AG09319 (cell line): ENCODE data around the gene MT2A.

Source experiments
- DNase-seq: peaks from one replicate; pipeline ENCODE4 v3.0.0-alpha.2; 2010; ENCODE audit warnings: low read depth; ENCODE audit errors: extremely low read depth
- CTCF ChIP-seq: IDR thresholded peaks from 2 replicates; pipeline ENCODE4 v1.5.1; 2011; ENCODE audit warnings: low read depth, mild to moderate bottlenecking, inconsistent platforms, low read length, moderate library complexity

Gene MT2A

DNA sequence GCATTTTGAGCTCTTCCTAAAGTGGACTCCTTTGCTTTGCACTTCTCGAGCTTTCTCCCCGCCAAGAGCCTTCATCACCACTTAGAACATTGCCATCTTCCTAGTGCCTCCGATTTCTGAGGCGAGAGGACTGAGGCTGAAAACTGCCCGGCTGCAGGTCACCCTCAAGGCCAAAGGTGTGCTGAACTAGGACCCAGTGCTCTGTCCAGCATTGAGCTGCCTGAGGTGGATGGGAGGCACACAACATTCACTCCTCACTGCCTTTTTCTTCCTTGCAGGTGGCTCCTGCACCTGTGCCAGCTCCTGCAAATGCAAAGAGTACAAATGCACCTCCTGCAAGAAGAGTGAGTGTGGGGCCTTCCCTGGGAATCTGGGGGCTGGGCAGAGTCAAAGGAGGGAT is 35.4 kb downstream of the MT2A start:
- TF ChIP-seq CTCF: no peak
- DNase-seq: no peak

GRCh38 chr16:56645311-56645710 is 36.9 kb downstream of the MT2A start:
- no peak for TF ChIP-seq CTCF
- DNase-seq: no peak

DNA sequence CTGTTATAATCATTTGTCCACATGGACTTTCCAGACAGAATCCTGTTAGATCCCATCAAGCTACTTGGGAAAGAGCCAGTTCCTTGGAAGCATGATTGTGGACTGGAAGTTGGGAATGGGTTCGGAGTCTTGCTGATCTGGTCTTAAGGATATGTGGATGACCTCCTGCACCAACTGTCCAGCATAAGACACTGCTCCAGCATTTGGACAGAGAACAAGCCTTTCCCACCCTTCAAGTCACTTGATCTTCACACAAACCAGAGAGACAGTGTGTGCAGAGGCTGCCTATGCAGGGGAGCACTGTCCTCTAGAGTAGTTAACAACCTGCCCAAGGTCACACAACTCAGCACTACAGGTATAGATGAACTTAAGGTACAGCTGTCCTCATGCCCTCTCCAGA is 37.5 kb downstream of the MT2A start:
- DNase-seq: no peak
- no peak for TF ChIP-seq CTCF

- DNase-seq: no peak
- no peak for TF ChIP-seq CTCF
Measured at GRCh38 chr16:56647641-56648431, 39.5 kb downstream of the MT2A start.

DNA sequence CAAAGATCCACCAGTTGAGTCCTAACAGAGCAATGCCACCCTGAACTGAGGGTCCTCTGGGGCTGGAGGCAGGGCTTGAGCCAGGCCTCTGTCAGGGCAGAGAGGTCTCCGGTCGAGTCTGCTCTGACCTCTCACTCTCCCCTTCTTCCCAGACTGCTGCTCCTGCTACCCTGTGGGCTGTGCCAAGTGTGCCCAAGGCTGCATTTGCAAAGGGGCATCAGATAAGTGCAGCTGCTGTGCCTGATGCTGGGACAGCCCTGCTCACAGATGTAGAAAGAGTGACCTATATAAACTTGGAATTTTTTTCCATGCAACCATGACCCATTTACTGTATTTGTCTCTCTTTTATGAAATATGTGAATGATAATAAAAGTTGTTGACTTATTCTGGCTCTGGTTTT is 40.9 kb downstream of the MT2A start:
- TF ChIP-seq CTCF: no peak
- DNase-seq: no peak

DNA sequence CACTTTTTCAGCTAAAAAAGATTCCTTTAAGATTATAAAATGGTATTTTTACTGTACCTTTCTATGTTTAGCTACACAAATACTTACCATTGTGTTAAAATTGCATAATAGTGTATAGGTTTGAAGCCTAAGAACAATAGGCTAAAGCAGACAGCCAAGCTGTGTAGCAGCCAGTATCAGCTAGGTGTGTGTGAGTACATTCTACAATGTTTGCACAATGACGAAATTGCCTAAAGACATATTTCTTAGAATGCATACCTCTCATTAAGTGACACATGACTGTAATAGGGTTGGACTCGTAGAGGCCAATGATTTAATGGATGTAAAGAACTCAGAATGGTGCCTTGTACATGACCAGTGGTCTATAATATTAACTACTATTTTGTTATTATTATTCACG is 41.4 kb downstream of the MT2A start:
- no peak for DNase-seq
- no peak for TF ChIP-seq CTCF

- no peak for TF ChIP-seq CTCF
- no peak for DNase-seq
Measured at GRCh38 chr16:56651586-56651985, 43.2 kb downstream of the MT2A start, which contains the start of gene MT1B. TSS of gene MT1B (plus strand) at chr16:56651886. CDS start at chr16:56651954, 68 bp downstream.
